Measurements from ENCODE around the gene OR8J1. TPM values are rescaled to one million over a fixed set of nuclear protein-coding genes. Genes with fewer than 3 reads are reported as not detected.

The OR8J1 gene
- total RNA-seq, 1 donor from 2014 or later: not detected

DNA sequence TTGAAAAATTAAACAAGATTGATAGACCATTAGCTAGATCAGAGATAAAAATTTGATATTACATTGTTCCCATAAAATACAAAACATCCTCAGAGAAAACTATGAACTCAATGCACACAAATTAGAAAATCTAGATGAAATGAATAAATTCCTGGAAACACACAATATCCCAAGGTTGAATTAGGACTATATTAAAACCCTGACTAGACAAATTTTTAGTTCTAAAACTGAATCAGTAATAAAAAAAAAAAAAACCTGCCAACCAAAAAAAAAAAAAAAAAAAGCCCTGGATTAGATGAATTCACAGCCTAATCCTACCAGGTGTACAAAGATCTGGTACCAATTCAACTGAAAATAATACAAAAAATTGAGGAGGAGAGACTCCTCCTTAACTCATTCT is 13.8 kb upstream of the OR8J1 start:
- H3K4me3 Mint-ChIP-seq: no peak overlapping the region
- no peaks in the 10 kb centered on the region for H3K36me3 Mint-ChIP-seq (ENCODE audit: low read depth)
- DNase-seq (ENCODE audit: low read depth, low spot score): no peak
- TF ChIP-seq, protein P1, sequence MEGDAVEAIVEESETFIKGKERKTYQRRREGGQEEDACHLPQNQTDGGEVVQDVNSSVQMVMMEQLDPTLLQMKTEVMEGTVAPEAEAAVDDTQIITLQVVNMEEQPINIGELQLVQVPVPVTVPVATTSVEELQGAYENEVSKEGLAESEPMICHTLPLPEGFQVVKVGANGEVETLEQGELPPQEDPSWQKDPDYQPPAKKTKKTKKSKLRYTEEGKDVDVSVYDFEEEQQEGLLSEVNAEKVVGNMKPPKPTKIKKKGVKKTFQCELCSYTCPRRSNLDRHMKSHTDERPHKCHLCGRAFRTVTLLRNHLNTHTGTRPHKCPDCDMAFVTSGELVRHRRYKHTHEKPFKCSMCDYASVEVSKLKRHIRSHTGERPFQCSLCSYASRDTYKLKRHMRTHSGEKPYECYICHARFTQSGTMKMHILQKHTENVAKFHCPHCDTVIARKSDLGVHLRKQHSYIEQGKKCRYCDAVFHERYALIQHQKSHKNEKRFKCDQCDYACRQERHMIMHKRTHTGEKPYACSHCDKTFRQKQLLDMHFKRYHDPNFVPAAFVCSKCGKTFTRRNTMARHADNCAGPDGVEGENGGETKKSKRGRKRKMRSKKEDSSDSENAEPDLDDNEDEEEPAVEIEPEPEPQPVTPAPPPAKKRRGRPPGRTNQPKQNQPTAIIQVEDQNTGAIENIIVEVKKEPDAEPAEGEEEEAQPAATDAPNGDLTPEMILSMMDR (conservative IDR thresholded peaks at IDR 0.05): no peak
- peaks cover 9% of the 10 kb centered on the region for H3K9me3 Mint-ChIP-seq
- H3K4me1 Mint-ChIP-seq: no peaks in the 10 kb centered on the region
- H3K27ac Mint-ChIP-seq (ENCODE audit: unreplicated experiment): no peak overlapping the region
- no peaks in the 10 kb centered on the region for H3K27me3 Mint-ChIP-seq (ENCODE audit: low read depth)

GRCh38 chr11:56345739-56346138 is 8.4 kb upstream of the OR8J1 start, which contains the start of gene OR8K1:
OR8K1 (plus strand) TSS chr11:56346039; CDS start chr11:56346039, 0 bp downstream.
- DNase-seq (ENCODE audit: low read depth, low spot score): no peak
- Mint-ChIP-seq H3K27me3 (ENCODE audit: low read depth) (no peaks in the 10 kb centered on the region), H3K36me3 (ENCODE audit: low read depth) (no peaks in the 10 kb centered on the region), H3K9me3 (peaks cover 3% of the 10 kb centered on the region), H3K4me1 (no peaks in the 10 kb centered on the region), H3K4me3 (no peak within 1 kb of the TSS), H3K27ac (ENCODE audit: unreplicated experiment) (no peak within 1 kb of the TSS)
- TF ChIP-seq, protein P1 (conservative IDR thresholded peaks at IDR 0.05): no peak

DNA sequence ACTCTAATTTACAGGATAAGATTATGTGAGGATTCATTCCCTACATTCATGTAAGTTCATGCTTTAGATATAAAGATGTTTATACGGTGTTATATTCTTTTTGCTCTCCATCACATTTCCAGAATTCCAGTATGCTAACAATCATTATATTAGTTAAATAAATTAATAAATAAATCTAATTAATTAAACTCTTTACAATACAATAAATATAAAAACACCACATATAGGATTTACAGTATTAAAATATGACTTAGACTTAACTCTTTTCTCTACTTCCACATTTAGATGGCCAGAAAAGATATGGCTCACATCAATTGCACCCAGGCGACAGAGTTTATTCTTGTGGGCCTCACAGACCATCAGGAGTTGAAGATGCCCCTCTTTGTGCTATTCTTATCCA is 21.2 kb downstream of the OR8J1 start, which contains the start of gene OR8U1:
TSS of gene OR8U1 (plus strand) at position 301 of the 400 bp plus-strand sequence. CDS start at position 301, 0 bp downstream.
- TF ChIP-seq, protein P1 (conservative IDR thresholded peaks at IDR 0.05): no peak
- H3K4me1 Mint-ChIP-seq: no peaks in the 10 kb centered on the region

DNA sequence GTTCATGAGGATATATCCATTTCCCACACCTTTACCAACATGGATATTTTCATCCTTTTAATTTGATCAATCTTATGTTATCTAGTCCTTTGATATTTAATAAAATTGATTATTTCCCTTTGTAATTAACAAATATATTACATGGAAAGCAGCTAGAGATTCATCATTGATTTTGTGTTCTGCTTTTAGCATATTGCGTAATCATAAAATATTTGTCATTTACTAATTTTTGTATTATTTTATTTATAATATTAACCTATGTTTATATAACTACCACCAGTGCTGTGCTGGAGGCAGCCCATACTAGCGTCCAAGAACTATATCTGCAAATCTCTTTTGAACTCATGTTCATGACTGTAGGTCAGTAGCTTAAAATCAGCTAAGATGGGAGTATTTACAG is 26.0 kb downstream of the OR8J1 start:
- no peaks in the 10 kb centered on the region for H3K4me1 Mint-ChIP-seq
- TF ChIP-seq, protein P1 (conservative IDR thresholded peaks at IDR 0.05): no peak
- no peaks in the 10 kb centered on the region for H3K27me3 Mint-ChIP-seq (ENCODE audit: low read depth)
- H3K27ac Mint-ChIP-seq (ENCODE audit: unreplicated experiment): no peak overlapping the region
- no peak overlapping the region for H3K4me3 Mint-ChIP-seq
- no peaks in the 10 kb centered on the region for H3K36me3 Mint-ChIP-seq (ENCODE audit: low read depth)
- DNase-seq (ENCODE audit: low read depth, low spot score): no peak
- no peaks in the 10 kb centered on the region for H3K9me3 Mint-ChIP-seq

More for the DNA sequence above, 21.2 kb downstream of the OR8J1 start, which contains the start of gene OR8U1:
- DNase-seq (ENCODE audit: low read depth, low spot score): no peak
- H3K27me3 Mint-ChIP-seq (ENCODE audit: low read depth): no peaks in the 10 kb centered on the region
- no peak within 1 kb of the TSS for H3K27ac Mint-ChIP-seq (ENCODE audit: unreplicated experiment)
- no peaks in the 10 kb centered on the region for H3K36me3 Mint-ChIP-seq (ENCODE audit: low read depth)
- H3K4me3 Mint-ChIP-seq: no peak within 1 kb of the TSS
- H3K9me3 Mint-ChIP-seq: no peaks in the 10 kb centered on the region

DNA sequence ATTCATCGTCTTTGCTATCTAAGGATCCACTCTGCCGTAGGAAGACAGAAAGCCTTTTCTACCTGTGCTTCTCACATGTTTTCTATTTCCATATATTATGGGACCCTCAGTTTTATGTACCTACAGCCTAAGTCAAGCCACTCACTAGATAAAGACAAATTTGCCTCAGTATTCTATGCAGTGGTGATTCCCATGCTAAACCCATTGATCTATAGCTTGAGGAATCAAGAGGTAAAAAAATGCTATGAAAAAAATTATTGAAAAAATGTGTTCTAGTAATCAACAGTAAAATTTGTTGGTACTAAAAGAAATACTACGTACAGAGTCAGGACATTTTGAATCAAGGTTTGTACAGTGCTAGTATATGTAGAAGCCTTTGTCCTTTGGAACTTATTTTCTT is 40.3 kb downstream of the OR8J1 start:
- H3K4me1 Mint-ChIP-seq: no peaks in the 10 kb centered on the region
- H3K27ac Mint-ChIP-seq (ENCODE audit: unreplicated experiment): no peak overlapping the region
- no peaks in the 10 kb centered on the region for H3K9me3 Mint-ChIP-seq
- H3K4me3 Mint-ChIP-seq: no peak overlapping the region
- no peak for DNase-seq (ENCODE audit: low read depth, low spot score)
- TF ChIP-seq, protein P1 (conservative IDR thresholded peaks at IDR 0.05): no peak
- H3K27me3 Mint-ChIP-seq (ENCODE audit: low read depth): no peaks in the 10 kb centered on the region
- no peaks in the 10 kb centered on the region for H3K36me3 Mint-ChIP-seq (ENCODE audit: low read depth)
